NCI-H2227 treated with DMSO at 0.1 percent for 48 hours (cell line): Measurements from ENCODE around the gene ZRANB3.
"Not testable (repeated sequence)": the region's sequence is repeated elsewhere in the genome, so short reads cannot be mapped to it uniquely, and the experiment has no call there.

ENCODE experiments used
- DNase-seq: peaks from one replicate; lab custom pipeline; 2025; lab: John Stamatoyannopoulos, UW

The ZRANB3 gene

GRCh38 chr2:135485441-135485840 is 45.6 kb downstream of the ZRANB3 start:
- DNase-seq, result no peak

- no peak for DNase-seq
These were observed 55.9 kb downstream of the ZRANB3 start for GRCh38 chr2:135475128-135475527.

GRCh38 chr2:135473567-135473966 is 57.5 kb downstream of the ZRANB3 start:
- no peak for DNase-seq

- DNase-seq, result no peak
These were observed 59.9 kb downstream of the ZRANB3 start for GRCh38 chr2:135471106-135471505.

- DNase-seq, result no peak
These were observed 73.7 kb downstream of the ZRANB3 start for GRCh38 chr2:135457279-135457678.

GRCh38 chr2:135456835-135457234 is 74.2 kb downstream of the ZRANB3 start:
- no peak for DNase-seq

- DNase-seq, result no peak
These were observed 74.6 kb downstream of the ZRANB3 start for GRCh38 chr2:135456431-135456830.

- no peak for DNase-seq
These were observed 76.4 kb downstream of the ZRANB3 start for GRCh38 chr2:135454608-135455007.

GRCh38 chr2:135453027-135453426 is 78.0 kb downstream of the ZRANB3 start:
- not testable (repeated sequence) for DNase-seq

- no peak for DNase-seq
These were observed 79.1 kb downstream of the ZRANB3 start for GRCh38 chr2:135451966-135452365.

- DNase-seq, result not testable (repeated sequence)
These were observed 88.0 kb downstream of the ZRANB3 start for GRCh38 chr2:135443013-135443412.

GRCh38 chr2:135435155-135435554 is 95.9 kb downstream of the ZRANB3 start:
- not testable (repeated sequence) for DNase-seq

GRCh38 chr2:135424849-135425248 is 106.2 kb downstream of the ZRANB3 start:
- DNase-seq, result no peak

GRCh38 chr2:135422898-135423297 is 108.1 kb downstream of the ZRANB3 start:
- DNase-seq, result no peak

GRCh38 chr2:135411646-135412045 is 119.4 kb downstream of the ZRANB3 start:
- DNase-seq, result no peak

- no peak for DNase-seq
These were observed 121.6 kb downstream of the ZRANB3 start for GRCh38 chr2:135409436-135409835.

GRCh38 chr2:135396259-135396658 is 134.8 kb downstream of the ZRANB3 start:
- not testable (repeated sequence) for DNase-seq

GRCh38 chr2:135386993-135387392 is 144.0 kb downstream of the ZRANB3 start:
- no peak for DNase-seq

GRCh38 chr2:135378591-135378990 is 152.4 kb downstream of the ZRANB3 start:
- no peak for DNase-seq

GRCh38 chr2:135373702-135374101 is 157.3 kb downstream of the ZRANB3 start:
- DNase-seq, result no peak

GRCh38 chr2:135349941-135350340 is 181.1 kb downstream of the ZRANB3 start:
- DNase-seq, result no peak

- DNase-seq, result not testable (repeated sequence)
These were observed 182.8 kb downstream of the ZRANB3 start for GRCh38 chr2:135348096-135348704.

GRCh38 chr2:135337071-135337470 is 193.9 kb downstream of the ZRANB3 start:
- DNase-seq, result no peak

- no peak for DNase-seq
These were observed 195.8 kb downstream of the ZRANB3 start for GRCh38 chr2:135335256-135335655.
